GM19351 (cell line): ENCODE data around the gene ZNF487.
"Not testable (repeated sequence)": the region's sequence is repeated elsewhere in the genome, so short reads cannot be mapped to it uniquely, and the experiment has no call there.

ENCODE experiments used
- ATAC-seq: cut with Tn5 transposase; IDR thresholded peaks from one replicate; pipeline ENCODE4 v1.9.1; 2021; ENCODE audit warnings: mild to moderate bottlenecking, moderate library complexity; ENCODE audit not compliant: unreplicated experiment

ZNF487 gene

GRCh38 chr10:43403911-43404703, 32.8 kb upstream of the ZNF487 start:
- ATAC-seq, result no peak

- no peak for ATAC-seq
These were observed 32.2 kb upstream of the ZNF487 start for GRCh38 chr10:43404704-43405084.

GRCh38 chr10:43407148-43407575, 29.7 kb upstream of the ZNF487 start:
- peak; percentile 17 for ATAC-seq

- ATAC-seq, result peak; percentile 47
These were observed 29.2 kb upstream of the ZNF487 start for GRCh38 chr10:43407576-43408330.

GRCh38 chr10:43408331-43408709, 28.6 kb upstream of the ZNF487 start:
- ATAC-seq, result no peak

GRCh38 chr10:43408710-43409384, 28.1 kb upstream of the ZNF487 start, which contains the start of gene HNRNPF:
HNRNPF (minus strand) TSS chr10:43409186; CDS start chr10:43387884, 21,302 bp downstream.
- ATAC-seq, result peak; percentile 60

GRCh38 chr10:43409385-43410109, 27.4 kb upstream of the ZNF487 start:
- ATAC-seq, result no peak

GRCh38 chr10:43410345-43410744, 26.6 kb upstream of the ZNF487 start:
- ATAC-seq, result no peak

- ATAC-seq, result no peak
These were observed 25.4 kb upstream of the ZNF487 start for GRCh38 chr10:43411536-43411935.

- ATAC-seq, result no peak
These were observed 21.4 kb upstream of the ZNF487 start for GRCh38 chr10:43415544-43415943.

GRCh38 chr10:43417950-43418768, 18.8 kb upstream of the ZNF487 start:
- peak; percentile 47 for ATAC-seq

GRCh38 chr10:43419997-43420368, 16.9 kb upstream of the ZNF487 start:
- no peak for ATAC-seq

GRCh38 chr10:43420369-43421200, 16.3 kb upstream of the ZNF487 start:
- peak; percentile 72 for ATAC-seq

GRCh38 chr10:43421201-43421507, 15.8 kb upstream of the ZNF487 start:
- ATAC-seq, result no peak

- no peak for ATAC-seq
These were observed 15.4 kb upstream of the ZNF487 start for GRCh38 chr10:43421519-43421918.

- ATAC-seq, result not testable (repeated sequence)
These were observed 15.0 kb upstream of the ZNF487 start for GRCh38 chr10:43421944-43422343.

- no peak for ATAC-seq
These were observed 12.5 kb upstream of the ZNF487 start for GRCh38 chr10:43424416-43424815.

GRCh38 chr10:43426476-43426875, 10.4 kb upstream of the ZNF487 start:
- ATAC-seq, result not testable (repeated sequence)

- peak; percentile 81 for ATAC-seq
These were observed 9.6 kb upstream of the ZNF487 start for GRCh38 chr10:43427166-43427825.
